HepG2 (cell line): ENCODE results near the gene SFXN5.

ENCODE experiments used
- NR2C2 ChIP-seq: sonication (generic); formaldehyde crosslinking; IDR thresholded peaks from 2 replicates; pipeline ENCODE4 v1.4.0; 2020; ENCODE audit warnings: missing genetic modification reagents, mild to moderate bottlenecking, moderate library complexity, borderline replicate concordance
- RXRA ChIP-seq: sonication (generic); formaldehyde crosslinking; IDR thresholded peaks from 2 replicates; pipeline ENCODE4 v1.5.1; 2020; ENCODE audit warnings: missing genetic modification reagents
- ZNF232 ChIP-seq: sonication (generic); formaldehyde crosslinking; IDR thresholded peaks from 2 replicates; pipeline ENCODE4 v1.4.0; 2020; ENCODE audit warnings: missing genetic modification reagents, borderline replicate concordance
- ZNF496 ChIP-seq: sonication (generic); formaldehyde crosslinking; IDR thresholded peaks from 2 replicates; pipeline ENCODE4 v1.8.1; 2023; ENCODE audit warnings: mild to moderate bottlenecking, moderate library complexity, missing genetic modification reagents; ENCODE audit not compliant: insufficient replicate concordance

DNA sequence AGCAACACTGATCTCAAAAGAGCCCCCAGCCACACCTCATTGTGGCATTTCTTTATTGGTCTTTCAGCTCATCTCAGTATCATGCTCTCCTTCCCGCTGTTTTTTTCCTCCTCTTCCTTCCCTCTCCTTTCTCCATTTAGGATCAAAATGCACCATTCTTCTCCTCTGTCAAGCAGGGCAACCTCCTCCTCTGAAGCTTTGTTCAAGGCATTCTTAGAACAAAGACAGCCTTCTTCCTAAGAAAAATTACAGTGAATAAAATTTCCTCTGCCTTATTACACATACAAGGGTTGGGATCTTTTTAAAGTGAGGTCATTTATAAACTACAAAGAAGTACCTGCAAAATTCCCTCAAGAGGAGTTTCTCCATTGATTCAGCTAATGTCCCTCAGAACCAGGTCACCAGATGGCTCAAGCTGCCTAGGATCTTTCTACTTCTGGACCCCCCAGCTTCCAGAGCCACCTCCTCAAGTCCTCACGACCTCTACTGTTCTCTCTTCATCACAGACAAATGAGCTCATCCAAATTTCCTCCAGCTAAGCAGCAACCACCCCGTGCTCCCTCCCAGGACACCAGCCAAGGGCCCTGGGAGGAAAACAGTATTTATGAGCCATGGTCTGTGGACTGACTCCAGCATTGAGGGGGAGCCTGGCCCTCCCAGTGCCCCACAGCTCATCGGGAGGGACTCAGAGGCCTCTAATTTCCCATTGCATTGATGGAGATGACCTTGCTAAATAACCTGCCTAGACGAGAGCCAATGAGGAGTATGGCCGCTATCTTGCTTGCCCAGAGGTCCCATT, 18.0 kb downstream of the SFXN5 start:
- no peak for TF ChIP-seq ZNF232 (CRISPR knock-in tag)
- TF ChIP-seq ZNF496 (CRISPR knock-in tag): no peak
- TF ChIP-seq RXRA (CRISPR knock-in tag): no peak
- no peak for TF ChIP-seq NR2C2
